ENCODE results near the gene DISP1. TPM values are rescaled to one million over a fixed set of nuclear protein-coding genes. Genes with fewer than 3 reads are reported as not detected.

Gene DISP1
- total and polyA plus RNA-seq, 2 donors from 2014 or later: 7.0 to 17.5 TPM

- peak overlapping the region; percentile 87 to 90 for H3K27ac ChIP-seq (ENCODE audit: low read depth in 2 of 2, low read length in 2 of 2)
- DNase-seq: no peak
These were observed 838 bp upstream of the DISP1 start for GRCh38 chr1:222813866-222814535.

GRCh38 chr1:222815440-222815765 is 564 bp downstream of the DISP1 start:
- no peak for TF ChIP-seq CTCF (IDR thresholded peaks at IDR 0.05; ENCODE audit: borderline replicate concordance, extremely low read depth, insufficient read depth)
- no peak for FAIRE-seq
- Histone ChIP-seq H3K9ac (ENCODE audit: low read length in 3 of 3) (peak overlapping the region; percentile 56 to 88 (median 61)), H3K4me3 (ENCODE audit: low read length in 3 of 3) (peak overlapping the region; percentile 83 to 96 (median 91)), H3K27ac (ENCODE audit: low read depth in 2 of 2, low read length in 2 of 2) (peak overlapping the region; percentile 87 to 90), H3K36me3 (ENCODE audit: control insufficient read depth in 2 of 3, insufficient read depth in 3 of 3, low read length in 3 of 3) (no peaks in the 10 kb centered on the region), H3K27me3 (ENCODE audit: control insufficient read depth, insufficient read depth, low read length) (no peaks in the 10 kb centered on the region), H3K9me3 (ENCODE audit: control insufficient read depth in 2 of 3, insufficient read depth in 1 of 3, low read length in 3 of 3) (no peaks in the 10 kb centered on the region), H3K4me1 (ENCODE audit: control insufficient read depth in 2 of 3, insufficient read depth in 2 of 3, low read depth in 1 of 3, low read length in 3 of 3) (peaks cover 0 to 18% (median 0%) of the 10 kb centered on the region in 3 donors)
- intact Hi-C loops (cut with DNase I): no loop called here
- no peak for DNase-seq

More at GRCh38 chr1:222813866-222814535, 838 bp upstream of the DISP1 start:
- Histone ChIP-seq H3K4me1 (ENCODE audit: control insufficient read depth in 2 of 3, insufficient read depth in 2 of 3, low read depth in 1 of 3, low read length in 3 of 3) (peaks cover 0 to 18% (median 0%) of the 10 kb centered on the region in 3 donors), H3K9ac (ENCODE audit: low read length in 3 of 3) (peak overlapping the region in 2 of 3 donors; percentile 20 to 24), H3K27me3 (ENCODE audit: control insufficient read depth, insufficient read depth, low read length) (no peaks in the 10 kb centered on the region), H3K9me3 (ENCODE audit: control insufficient read depth in 2 of 3, insufficient read depth in 1 of 3, low read length in 3 of 3) (no peaks in the 10 kb centered on the region), H3K4me3 (ENCODE audit: low read length in 3 of 3) (peak overlapping the region; percentile 53 to 91 (median 77)), H3K36me3 (ENCODE audit: control insufficient read depth in 2 of 3, insufficient read depth in 3 of 3, low read length in 3 of 3) (no peaks in the 10 kb centered on the region)
- intact Hi-C loops (cut with DNase I): no loop called here
- no peak for FAIRE-seq
- no peak for TF ChIP-seq CTCF (IDR thresholded peaks at IDR 0.05; ENCODE audit: borderline replicate concordance, extremely low read depth, insufficient read depth)

GRCh38 chr1:222817529-222817928 is 2.7 kb downstream of the DISP1 start:
- no peak for FAIRE-seq
- intact Hi-C loops (cut with DNase I): no loop called here
- Histone ChIP-seq H3K27ac (ENCODE audit: low read depth in 2 of 2, low read length in 2 of 2) (no peak overlapping the region), H3K27me3 (ENCODE audit: control insufficient read depth, insufficient read depth, low read length) (no peaks in the 10 kb centered on the region), H3K9me3 (ENCODE audit: control insufficient read depth in 2 of 3, insufficient read depth in 1 of 3, low read length in 3 of 3) (no peaks in the 10 kb centered on the region), H3K4me1 (ENCODE audit: control insufficient read depth in 2 of 3, insufficient read depth in 2 of 3, low read depth in 1 of 3, low read length in 3 of 3) (peaks cover 0 to 12% (median 0%) of the 10 kb centered on the region in 3 donors), H3K4me3 (ENCODE audit: low read length in 3 of 3) (no peak overlapping the region), H3K9ac (ENCODE audit: low read length in 3 of 3) (no peak overlapping the region), H3K36me3 (ENCODE audit: control insufficient read depth in 2 of 3, insufficient read depth in 3 of 3, low read length in 3 of 3) (no peaks in the 10 kb centered on the region)
- no peak for DNase-seq
- no peak for TF ChIP-seq CTCF (IDR thresholded peaks at IDR 0.05; ENCODE audit: borderline replicate concordance, extremely low read depth, insufficient read depth)
